GM23248 (cell line): ENCODE data around the gene CALML3. TPM values are rescaled to one million over a fixed set of nuclear protein-coding genes. Genes with fewer than 3 reads are reported as not detected.

Source experiments
- DNase-seq: peaks from one replicate; pipeline ENCODE4 v3.0.0-alpha.2; 2015
- H2AFZ ChIP-seq: fragments of 200-600 bp; sonication (generic); 2 replicates; pipeline ENCODE4 v1.6.1; 2016; ENCODE audit warnings: antibody characterized with exemption
- H3F3A ChIP-seq: fragments of 200-600 bp; sonication (generic); 2 replicates; pipeline ENCODE4 v1.6.1; 2016; ENCODE audit warnings: mild to moderate bottlenecking, antibody characterized with exemption, mixed run types; ENCODE audit not compliant: insufficient read depth
- H3K27ac ChIP-seq: fragments of 200-600 bp; sonication (generic); 2 replicates; pipeline ENCODE4 v1.5.1; 2016; ENCODE audit warnings: mild to moderate bottlenecking
- H3K27me3 ChIP-seq: fragments of 200-600 bp; sonication (generic); replicated peaks from 2 replicates; pipeline ENCODE4 v1.6.1; 2016; ENCODE audit warnings: mild to moderate bottlenecking; ENCODE audit not compliant: insufficient read depth
- H3K36me3 ChIP-seq: fragments of 200-600 bp; sonication (generic); 2 replicates; pipeline ENCODE4 v1.6.1; 2016; ENCODE audit warnings: low read depth, mild to moderate bottlenecking
- H3K4me1 ChIP-seq: fragments of 200-600 bp; sonication (generic); 2 replicates; pipeline ENCODE4 v1.6.1; 2016; ENCODE audit warnings: mild to moderate bottlenecking; ENCODE audit not compliant: insufficient read depth
- H3K4me2 ChIP-seq: fragments of 200-600 bp; sonication (generic); one replicate; pipeline ENCODE4 v1.6.1; 2016; ENCODE audit warnings: mild to moderate bottlenecking; ENCODE audit not compliant: unreplicated experiment
- H3K4me3 ChIP-seq: fragments of 200-600 bp; sonication (generic); 2 replicates; pipeline ENCODE4 v1.5.1; 2016; ENCODE audit warnings: mild to moderate bottlenecking
- H3K79me2 ChIP-seq: fragments of 200-600 bp; sonication (generic); 2 replicates; pipeline ENCODE4 v1.6.1; 2016; ENCODE audit warnings: mild to moderate bottlenecking; ENCODE audit not compliant: insufficient read depth
- H3K9ac ChIP-seq: fragments of 200-600 bp; sonication (generic); 2 replicates; pipeline ENCODE4 v1.6.1; 2016; ENCODE audit warnings: mild to moderate bottlenecking
- H3K9me2 ChIP-seq: fragments of 200-600 bp; sonication (generic); 2 replicates; pipeline ENCODE4 v1.6.1; 2016; ENCODE audit warnings: mixed run types, mild to moderate bottlenecking, moderate library complexity; ENCODE audit not compliant: insufficient read depth
- H3K9me3 ChIP-seq: fragments of 200-600 bp; sonication (generic); one replicate; pipeline ENCODE4 v1.6.1; 2017; ENCODE audit warnings: low read depth
- H4K20me1 ChIP-seq: fragments of 200-600 bp; sonication (generic); 2 replicates; pipeline ENCODE4 v1.6.0; 2016; ENCODE audit not compliant: insufficient read depth
- EZH2 ChIP-seq: fragments of 200-600 bp; sonication (generic); IDR thresholded peaks from 2 replicates; pipeline ENCODE4 v1.6.1; 2018; ENCODE audit warnings: antibody characterized with exemption, mild to moderate bottlenecking; ENCODE audit not compliant: insufficient read depth, poor library complexity, severe bottlenecking
- EZH2phosphoT487 ChIP-seq: fragments of 200-600 bp; sonication (generic); IDR thresholded peaks from 2 replicates; pipeline ENCODE4 v1.6.1; 2018; ENCODE audit warnings: antibody characterized with exemption, moderate library complexity, mild to moderate bottlenecking, low read depth; ENCODE audit not compliant: insufficient read depth
- WGBS, 2 experiments: methylation state at CpG; one replicate each; pipeline ENCODE4 v1.1.6; 2015 to 2017; ENCODE audit warnings: low lambda C conversion rate in 2 of 2, low coverage in 1 of 2; ENCODE audit errors: missing lambda C conversion rate in 2 of 2; 5-methylcytosine and 5-hydroxymethylcytosine counted together
- in situ Hi-C: fragments of 300-500 bp; cut with MboI; formaldehyde crosslinking; loops from 2 replicates; pipeline ENCODE4 v1.15.0; 2020
- polyA plus RNA-seq: library from polyadenylated mRNA; unstranded; fragments of >200 nt; fragmentation: Nextera tagmentation; extraction: Ambion mirVana; gene quantifications from 2 replicates; pipeline ENCODE4 v1.2.1, GENCODE V29; 2016
- total RNA-seq: library from RNA; depleted of rRNA; stranded (reverse); fragments of >200 nt; shearing (Covaris generic); gene quantifications from 2 replicates; pipeline ENCODE4 v1.2.3, GENCODE V29; 2014

Gene CALML3
- total and polyA plus RNA-seq, 2 experiments from 2014 or later, result not detected

GRCh38 chr10:5490698-5491464 lies 33.9 kb upstream of the CALML3 start:
- Histone ChIP-seq H3K79me2 (no peaks in the 10 kb centered on the region), H2AFZ (no peak overlapping the region), H3F3A (no peaks in the 10 kb centered on the region), H3K4me2 (no peak overlapping the region), H3K36me3 (no peaks in the 10 kb centered on the region), H4K20me1 (no peaks in the 10 kb centered on the region), H3K9ac (no peak overlapping the region), H3K9me3 (no peaks in the 10 kb centered on the region), H3K4me3 (no peak overlapping the region), H3K27ac (no peak overlapping the region), H3K27me3 (no peaks in the 10 kb centered on the region), H3K4me1 (no peaks in the 10 kb centered on the region), H3K9me2 (no peaks in the 10 kb centered on the region)
- WGBS, 2 experiments, result 54 to 63% methylated on average over 10 of the region's 10 CpGs
- TF ChIP-seq EZH2 (no peak), EZH2phosphoT487 (no peak)
- no peak for DNase-seq
- in situ Hi-C loops, result no loop called here

DNA sequence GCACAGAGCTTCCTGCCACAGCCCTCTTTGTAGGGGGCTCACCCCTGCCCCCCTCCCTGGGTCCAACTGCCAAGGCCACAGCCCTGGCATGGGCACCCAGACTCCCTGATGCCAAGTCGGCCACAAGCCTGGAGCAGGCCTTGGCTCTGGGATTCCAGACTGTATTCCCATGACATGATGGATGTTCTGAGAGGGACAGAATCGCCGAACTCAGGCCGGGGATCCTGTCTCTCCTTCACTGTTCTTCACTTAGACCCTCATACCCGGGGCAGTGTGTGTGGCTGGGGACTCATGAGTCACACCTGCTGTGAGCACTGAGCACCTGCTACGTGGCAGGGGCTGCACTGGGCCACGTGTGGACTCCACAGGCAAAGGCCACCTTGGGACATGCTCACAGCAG lies 33.3 kb upstream of the CALML3 start:
- no peak overlapping the region for H3K4me2 ChIP-seq
- H3F3A ChIP-seq, result no peaks in the 10 kb centered on the region
- no peaks in the 10 kb centered on the region for H3K9me2 ChIP-seq
- WGBS, 2 experiments, result 62 to 64% methylated on average over 7 of the region's 7 CpGs
- no peak overlapping the region for H3K4me3 ChIP-seq
- H2AFZ ChIP-seq, result no peak overlapping the region
- TF ChIP-seq EZH2phosphoT487 (no peak), EZH2 (no peak)
- no peaks in the 10 kb centered on the region for H4K20me1 ChIP-seq
- H3K4me1 ChIP-seq, result no peaks in the 10 kb centered on the region
- H3K27ac ChIP-seq, result no peak overlapping the region
- in situ Hi-C loops, result no loop called here
- no peaks in the 10 kb centered on the region for H3K36me3 ChIP-seq
- H3K27me3 ChIP-seq, result no peaks in the 10 kb centered on the region
- H3K9me3 ChIP-seq, result no peaks in the 10 kb centered on the region
- H3K79me2 ChIP-seq, result no peaks in the 10 kb centered on the region
- H3K9ac ChIP-seq, result no peak overlapping the region
- no peak for DNase-seq

- Histone ChIP-seq H3K27me3 (no peaks in the 10 kb centered on the region), H3K27ac (no peak overlapping the region), H2AFZ (no peak overlapping the region), H3F3A (no peaks in the 10 kb centered on the region), H3K4me1 (no peaks in the 10 kb centered on the region), H3K36me3 (no peaks in the 10 kb centered on the region), H3K4me3 (no peak overlapping the region), H4K20me1 (no peaks in the 10 kb centered on the region), H3K4me2 (no peak overlapping the region), H3K9me2 (no peaks in the 10 kb centered on the region), H3K9me3 (no peaks in the 10 kb centered on the region), H3K9ac (no peak overlapping the region), H3K79me2 (no peaks in the 10 kb centered on the region)
- 52 to 65% methylated on average over 4 of the region's 4 CpGs for WGBS, 2 experiments
- in situ Hi-C loops, result no loop called here
- no peak for DNase-seq
- no peak for TF ChIP-seq EZH2
- no peak for TF ChIP-seq EZH2phosphoT487
These were observed 32.4 kb upstream of the CALML3 start for GRCh38 chr10:5492322-5492855.

GRCh38 chr10:5492929-5493576 lies 31.7 kb upstream of the CALML3 start:
- Histone ChIP-seq H3K4me3 (no peak overlapping the region), H3K36me3 (no peaks in the 10 kb centered on the region), H3K27me3 (no peaks in the 10 kb centered on the region), H4K20me1 (no peaks in the 10 kb centered on the region), H3K9me2 (no peaks in the 10 kb centered on the region), H3F3A (no peaks in the 10 kb centered on the region), H3K4me2 (no peak overlapping the region), H3K79me2 (no peaks in the 10 kb centered on the region), H3K4me1 (no peaks in the 10 kb centered on the region), H3K27ac (no peak overlapping the region), H2AFZ (no peak overlapping the region), H3K9me3 (no peaks in the 10 kb centered on the region), H3K9ac (no peak overlapping the region)
- no peak for DNase-seq
- 75 to 77% methylated on average over 13 of the region's 13 CpGs for WGBS, 2 experiments
- in situ Hi-C loops, result no loop called here
- TF ChIP-seq EZH2phosphoT487 (no peak), EZH2 (no peak)
